Measurements from ENCODE around the gene DESI1. TPM values are rescaled to one million over a fixed set of nuclear protein-coding genes. Genes with fewer than 3 reads are reported as not detected.

DESI1 gene
- total and polyA plus RNA-seq, 2 of the 13 experiments (the other 11 are each of a cell fraction or from before 2014, with no cell fraction given): 21.6 to 29.2 TPM

- TF ChIP-seq, protein P1, sequence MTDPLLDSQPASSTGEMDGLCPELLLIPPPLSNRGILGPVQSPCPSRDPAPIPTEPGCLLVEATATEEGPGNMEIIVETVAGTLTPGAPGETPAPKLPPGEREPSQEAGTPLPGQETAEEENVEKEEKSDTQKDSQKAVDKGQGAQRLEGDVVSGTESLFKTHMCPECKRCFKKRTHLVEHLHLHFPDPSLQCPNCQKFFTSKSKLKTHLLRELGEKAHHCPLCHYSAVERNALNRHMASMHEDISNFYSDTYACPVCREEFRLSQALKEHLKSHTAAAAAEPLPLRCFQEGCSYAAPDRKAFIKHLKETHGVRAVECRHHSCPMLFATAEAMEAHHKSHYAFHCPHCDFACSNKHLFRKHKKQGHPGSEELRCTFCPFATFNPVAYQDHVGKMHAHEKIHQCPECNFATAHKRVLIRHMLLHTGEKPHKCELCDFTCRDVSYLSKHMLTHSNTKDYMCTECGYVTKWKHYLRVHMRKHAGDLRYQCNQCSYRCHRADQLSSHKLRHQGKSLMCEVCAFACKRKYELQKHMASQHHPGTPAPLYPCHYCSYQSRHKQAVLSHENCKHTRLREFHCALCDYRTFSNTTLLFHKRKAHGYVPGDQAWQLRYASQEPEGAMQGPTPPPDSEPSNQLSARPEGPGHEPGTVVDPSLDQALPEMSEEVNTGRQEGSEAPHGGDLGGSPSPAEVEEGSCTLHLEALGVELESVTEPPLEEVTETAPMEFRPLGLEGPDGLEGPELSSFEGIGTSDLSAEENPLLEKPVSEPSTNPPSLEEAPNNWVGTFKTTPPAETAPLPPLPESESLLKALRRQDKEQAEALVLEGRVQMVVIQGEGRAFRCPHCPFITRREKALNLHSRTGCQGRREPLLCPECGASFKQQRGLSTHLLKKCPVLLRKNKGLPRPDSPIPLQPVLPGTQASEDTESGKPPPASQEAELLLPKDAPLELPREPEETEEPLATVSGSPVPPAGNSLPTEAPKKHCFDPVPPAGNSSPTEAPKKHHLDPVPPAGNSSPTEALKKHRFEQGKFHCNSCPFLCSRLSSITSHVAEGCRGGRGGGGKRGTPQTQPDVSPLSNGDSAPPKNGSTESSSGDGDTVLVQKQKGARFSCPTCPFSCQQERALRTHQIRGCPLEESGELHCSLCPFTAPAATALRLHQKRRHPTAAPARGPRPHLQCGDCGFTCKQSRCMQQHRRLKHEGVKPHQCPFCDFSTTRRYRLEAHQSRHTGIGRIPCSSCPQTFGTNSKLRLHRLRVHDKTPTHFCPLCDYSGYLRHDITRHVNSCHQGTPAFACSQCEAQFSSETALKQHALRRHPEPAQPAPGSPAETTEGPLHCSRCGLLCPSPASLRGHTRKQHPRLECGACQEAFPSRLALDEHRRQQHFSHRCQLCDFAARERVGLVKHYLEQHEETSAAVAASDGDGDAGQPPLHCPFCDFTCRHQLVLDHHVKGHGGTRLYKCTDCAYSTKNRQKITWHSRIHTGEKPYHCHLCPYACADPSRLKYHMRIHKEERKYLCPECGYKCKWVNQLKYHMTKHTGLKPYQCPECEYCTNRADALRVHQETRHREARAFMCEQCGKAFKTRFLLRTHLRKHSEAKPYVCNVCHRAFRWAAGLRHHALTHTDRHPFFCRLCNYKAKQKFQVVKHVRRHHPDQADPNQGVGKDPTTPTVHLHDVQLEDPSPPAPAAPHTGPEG (CRISPR knock-in tag; IDR thresholded peaks at IDR 0.05): no peak
- TF ChIP-seq ELF4 (CRISPR knock-in tag; IDR thresholded peaks at IDR 0.05; ENCODE audit: borderline replicate concordance): no peak
- no peak for TF ChIP-seq PRDM4 (CRISPR knock-in tag; IDR thresholded peaks at IDR 0.05; ENCODE audit: borderline replicate concordance)
- no peak for TF ChIP-seq HNRNPH1 (optimal IDR thresholded peaks at IDR 0.05; ENCODE audit: low read depth, low read length)
- no peak for TF ChIP-seq SRSF9 (IDR thresholded peaks at IDR 0.05; ENCODE audit: borderline replicate concordance, insufficient read depth, low read depth, low read length, poor library complexity, severe bottlenecking)
- no peak for TF ChIP-seq CCDC6 (CRISPR knock-in tag; IDR thresholded peaks at IDR 0.05)
- TF ChIP-seq FOSL2 (CRISPR knock-in tag; IDR thresholded peaks at IDR 0.05): no peak; the same call in 1 of the 2 replicates
- TF ChIP-seq ATF2 (CRISPR knock-in tag; IDR thresholded peaks at IDR 0.05): 0 out of 2 replicates have a peak, but pooled peaks have one; percentile 24
- peak; percentile 56; the same call in 1 of the 2 replicates for TF ChIP-seq MAFF (IDR thresholded peaks at IDR 0.05; ENCODE audit: low read depth, low read length)
- no peak for TF ChIP-seq ZNF792 (CRISPR knock-in tag; IDR thresholded peaks at IDR 0.05)
- no peak for TF ChIP-seq ZNF362 (CRISPR knock-in tag; IDR thresholded peaks at IDR 0.05; ENCODE audit: borderline replicate concordance)
- no peak for TF ChIP-seq HCFC1 (IDR thresholded peaks at IDR 0.05; ENCODE audit: low read depth, low read length)
Observed at GRCh38 chr22:41589391-41590241, 31.2 kb downstream of the DESI1 start, which contains the start of gene PMM1 (continued).

Data from HepG2 (cell line).